Muscle of leg (tissue), 11 donors: ENCODE results near the gene POLG2. TPM values are rescaled to one million over a fixed set of nuclear protein-coding genes. Genes with fewer than 3 reads are reported as not detected.
"Not testable (repeated sequence)": the region's sequence is repeated elsewhere in the genome, so short reads cannot be mapped to it uniquely, and the experiment has no call there.

Experiments used
- DNase-seq: peaks from one replicate; pipeline ENCODE4 v3.0.0; 2013
- H3K27ac ChIP-seq: one replicate; pipeline ENCODE4 v1.5.1; 2013; ENCODE audit warnings: mild to moderate bottlenecking, low read length, control low read depth
- H3K27me3 ChIP-seq: one replicate; pipeline ENCODE4 v1.6.1; 2013; ENCODE audit warnings: low read length; ENCODE audit not compliant: control insufficient read depth, insufficient read depth
- H3K36me3 ChIP-seq: one replicate; pipeline ENCODE4 v1.6.1; 2013; ENCODE audit warnings: low read length; ENCODE audit not compliant: control insufficient read depth, insufficient read depth
- H3K4me1 ChIP-seq: one replicate; pipeline ENCODE4 v1.6.1; 2013; ENCODE audit warnings: low read length; ENCODE audit not compliant: control insufficient read depth, insufficient read depth
- H3K4me3 ChIP-seq: one replicate; pipeline ENCODE4 v1.5.1; 2013; ENCODE audit warnings: low read length, control low read depth
- H3K9me3 ChIP-seq: replicated peaks from 2 replicates; pipeline ENCODE4 v1.6.1; 2013; ENCODE audit warnings: low read depth, low read length; ENCODE audit not compliant: control insufficient read depth
- WGBS: methylation state at CpG from one replicate; pipeline ENCODE4 v1.1.5; 2013; ENCODE audit warnings: missing lambda C conversion rate; ENCODE audit not compliant: insufficient coverage; 5-methylcytosine and 5-hydroxymethylcytosine counted together
- polyA plus RNA-seq, 8 donors: library from polyadenylated mRNA; unstranded; fragments of 120-200 nt; gene quantifications; one replicate each; pipeline versions ENCODE4 v1.2.1 to v1.2.3, GENCODE V29; 2013; ENCODE audit warnings: inconsistent platforms in 1 of 8, low replicate concordance in 1 of 8; ENCODE audit not compliant: insufficient read length in 8 of 8, insufficient read depth in 1 of 8
- total RNA-seq: library from RNA; stranded (reverse); fragments of 120-200 nt; gene quantifications from one replicate; pipeline ENCODE4 v1.2.4, GENCODE V29; 2013

Gene POLG2
- total and polyA plus RNA-seq, 9 donors, result 12.9 to 28.2 (median 19.2) TPM

DNA sequence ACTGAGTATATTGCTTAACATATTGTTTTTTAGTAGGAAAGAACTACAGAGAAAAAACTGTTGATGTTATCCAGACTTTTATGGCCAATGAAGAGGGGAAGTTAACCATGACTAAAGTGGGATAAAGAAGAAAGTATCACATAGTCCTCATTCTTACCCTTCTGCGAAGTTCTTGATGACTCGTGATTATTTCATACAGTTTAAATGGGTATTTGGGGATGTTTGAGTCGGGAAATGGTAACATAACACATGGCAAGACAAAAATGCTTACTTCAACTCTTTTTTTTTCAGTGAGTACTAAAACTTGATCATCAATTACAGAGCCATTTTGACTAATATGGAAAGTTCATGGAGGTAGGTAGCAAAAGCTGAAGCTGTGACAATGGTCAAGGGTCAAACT, 4.9 kb downstream of the POLG2 start:
- no peaks in the 10 kb centered on the region for H3K27me3 ChIP-seq
- no CpG with 5 or more reads among the region's 3 CpGs for WGBS
- no peak for DNase-seq
- H3K4me1 ChIP-seq, result peaks cover 6% of the 10 kb centered on the region
- peaks cover 28% of the 10 kb centered on the region for H3K36me3 ChIP-seq
- H3K9me3 ChIP-seq, result no peaks in the 10 kb centered on the region
- H3K27ac ChIP-seq, result no peak overlapping the region
- H3K4me3 ChIP-seq, result no peak overlapping the region

DNA sequence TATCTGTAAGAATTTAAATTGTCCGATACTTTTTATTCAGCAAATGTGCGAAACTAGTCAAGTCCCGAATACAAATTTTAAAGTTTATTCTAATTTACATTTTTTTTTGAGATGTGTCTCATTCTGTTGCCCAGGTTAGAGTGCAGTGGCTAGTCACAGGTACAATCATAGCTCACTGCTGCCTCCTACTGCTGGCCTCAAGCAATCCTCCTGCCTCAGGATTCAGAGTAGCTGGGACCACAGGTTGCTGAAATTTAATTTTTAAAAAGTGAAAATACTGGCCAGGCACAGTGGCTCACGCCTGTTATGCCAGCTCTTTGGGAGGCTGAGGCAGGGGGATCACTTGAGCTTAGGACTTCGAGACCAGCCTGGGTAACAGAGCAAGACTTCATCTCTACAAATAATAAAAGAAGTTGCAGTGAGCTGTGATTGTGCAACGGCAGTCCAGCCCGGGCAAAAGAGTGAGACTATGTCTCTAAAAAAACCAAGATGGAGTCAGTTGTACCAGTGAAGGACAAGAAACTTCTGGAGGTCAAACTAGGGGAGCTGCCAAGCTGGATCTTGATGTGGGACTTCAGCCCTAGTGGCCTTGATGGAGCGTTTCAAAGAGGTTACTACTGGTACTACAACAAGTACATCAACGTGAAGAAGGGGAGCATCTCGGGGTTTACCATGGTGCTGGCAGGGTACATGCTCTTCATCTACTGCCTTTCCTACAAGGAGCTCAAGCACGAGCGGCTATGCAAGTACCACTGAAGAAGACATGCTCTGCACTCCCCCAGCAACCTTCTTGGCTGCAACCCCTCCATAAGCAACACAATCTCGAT, 5.6 kb downstream of the POLG2 start:
- peaks cover 6% of the 10 kb centered on the region for H3K4me1 ChIP-seq
- H3K36me3 ChIP-seq, result peaks cover 28% of the 10 kb centered on the region
- H3K27me3 ChIP-seq, result no peaks in the 10 kb centered on the region
- no peak overlapping the region for H3K4me3 ChIP-seq
- no peak for DNase-seq
- H3K27ac ChIP-seq, result no peak overlapping the region
- WGBS, result 95% methylated on average over 8 of the region's 13 CpGs
- H3K9me3 ChIP-seq, result no peaks in the 10 kb centered on the region

DNA sequence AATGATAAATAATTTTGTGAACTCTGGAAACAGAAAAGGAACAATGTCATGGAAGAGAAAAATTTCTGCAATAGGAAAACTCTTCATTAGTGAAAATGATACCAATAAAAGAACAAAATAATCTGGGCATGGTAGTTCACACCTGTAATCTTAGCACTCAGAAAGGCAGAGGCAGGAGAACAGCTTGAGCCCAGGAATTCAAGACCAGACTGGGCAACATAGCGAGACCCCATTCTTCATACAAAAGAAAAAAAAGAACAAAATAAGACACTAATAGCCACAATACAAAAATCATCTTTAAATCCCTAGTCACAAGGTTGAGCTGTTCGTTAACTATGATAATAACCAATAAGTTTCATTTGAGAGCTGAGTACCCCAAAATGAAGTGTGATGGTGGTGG, 8.6 kb downstream of the POLG2 start:
- H3K36me3 ChIP-seq, result peaks cover 46% of the 10 kb centered on the region
- no peaks in the 10 kb centered on the region for H3K4me1 ChIP-seq
- no peaks in the 10 kb centered on the region for H3K9me3 ChIP-seq
- no peak for DNase-seq
- H3K27me3 ChIP-seq, result no peaks in the 10 kb centered on the region
- no CpG with 5 or more reads among the region's 2 CpGs for WGBS
- no peak overlapping the region for H3K27ac ChIP-seq
- no peak overlapping the region for H3K4me3 ChIP-seq

DNA sequence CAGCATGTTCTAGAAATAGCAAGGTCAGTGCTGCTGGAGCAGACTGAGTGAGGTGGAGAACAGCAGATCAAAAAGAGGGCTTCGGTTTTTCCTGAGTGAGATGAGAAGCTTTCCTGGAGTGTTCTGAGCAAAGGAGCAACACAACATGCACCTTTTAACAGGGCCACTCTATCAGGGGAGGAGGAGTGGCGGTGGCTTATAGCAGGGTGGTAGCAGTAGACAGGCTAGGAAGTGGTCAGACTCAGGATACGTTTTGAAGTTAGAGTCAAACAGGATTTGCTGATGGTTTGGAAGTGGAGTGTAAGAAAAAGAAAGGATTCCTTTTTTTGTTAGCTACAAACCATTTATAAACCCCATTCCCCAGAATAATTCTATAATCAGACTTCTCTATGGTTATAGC, 12.5 kb downstream of the POLG2 start:
- H3K36me3 ChIP-seq, result peaks cover 46% of the 10 kb centered on the region
- H3K4me3 ChIP-seq, result no peak overlapping the region
- no peaks in the 10 kb centered on the region for H3K27me3 ChIP-seq
- no peak for DNase-seq
- H3K27ac ChIP-seq, result no peak overlapping the region
- 83% methylated on average over 1 of the region's 3 CpGs for WGBS
- H3K9me3 ChIP-seq, result no peaks in the 10 kb centered on the region
- H3K4me1 ChIP-seq, result no peaks in the 10 kb centered on the region

DNA sequence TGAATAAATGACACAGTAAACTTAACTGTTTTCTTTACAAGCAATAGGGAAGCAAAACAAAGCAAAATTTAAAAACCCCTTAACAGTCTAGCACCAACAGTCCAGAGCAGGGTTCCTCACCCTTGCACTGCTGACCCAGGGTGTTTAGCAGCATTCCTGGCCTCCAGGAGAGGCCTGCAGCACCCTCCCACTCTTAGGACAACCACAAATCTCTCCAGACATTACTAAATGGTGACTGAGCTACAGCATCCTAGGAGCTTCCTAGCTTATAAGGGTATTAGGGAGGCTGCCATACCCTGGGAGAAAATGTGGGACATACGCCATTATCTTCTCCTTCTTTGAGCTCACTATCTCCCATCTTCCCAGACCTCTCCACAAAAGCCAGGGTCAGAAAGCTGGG, 15.9 kb downstream of the POLG2 start:
- no CpG with 5 or more reads among the region's 1 CpG for WGBS
- Histone ChIP-seq H3K36me3 (peaks cover 40% of the 10 kb centered on the region), H3K4me3 (no peak overlapping the region)

DNA sequence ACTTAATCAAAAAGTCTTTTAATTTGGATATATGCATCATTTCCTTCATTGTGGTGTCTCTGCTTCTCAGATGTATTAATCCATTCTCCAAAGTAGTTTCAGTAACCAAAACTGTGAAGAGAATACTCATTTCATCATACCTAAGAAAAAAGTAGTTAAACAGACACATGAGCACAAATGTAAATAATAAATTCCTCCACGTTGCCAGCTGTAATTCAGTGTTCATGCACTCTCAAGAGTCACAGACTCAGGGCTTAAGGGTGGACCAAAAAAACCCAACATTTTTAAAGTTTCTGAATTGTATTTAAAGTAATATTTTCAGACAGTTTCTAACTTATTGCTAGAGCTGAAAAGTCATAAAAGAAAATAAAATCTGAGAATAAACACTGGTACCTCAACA, 19.0 kb downstream of the POLG2 start:
- no peaks in the 10 kb centered on the region for H3K4me1 ChIP-seq
- no peak overlapping the region for H3K27ac ChIP-seq
- H3K27me3 ChIP-seq, result no peaks in the 10 kb centered on the region
- no peaks in the 10 kb centered on the region for H3K9me3 ChIP-seq
- WGBS, result no CpG with 5 or more reads among the region's 1 CpG
- H3K36me3 ChIP-seq, result peaks cover 21% of the 10 kb centered on the region
- DNase-seq, result no peak
- H3K4me3 ChIP-seq, result no peak overlapping the region

More for the DNA sequence above, 15.9 kb downstream of the POLG2 start:
- no peak for DNase-seq
- Histone ChIP-seq H3K9me3 (no peaks in the 10 kb centered on the region), H3K27me3 (no peaks in the 10 kb centered on the region), H3K4me1 (no peaks in the 10 kb centered on the region), H3K27ac (no peak overlapping the region)

DNA sequence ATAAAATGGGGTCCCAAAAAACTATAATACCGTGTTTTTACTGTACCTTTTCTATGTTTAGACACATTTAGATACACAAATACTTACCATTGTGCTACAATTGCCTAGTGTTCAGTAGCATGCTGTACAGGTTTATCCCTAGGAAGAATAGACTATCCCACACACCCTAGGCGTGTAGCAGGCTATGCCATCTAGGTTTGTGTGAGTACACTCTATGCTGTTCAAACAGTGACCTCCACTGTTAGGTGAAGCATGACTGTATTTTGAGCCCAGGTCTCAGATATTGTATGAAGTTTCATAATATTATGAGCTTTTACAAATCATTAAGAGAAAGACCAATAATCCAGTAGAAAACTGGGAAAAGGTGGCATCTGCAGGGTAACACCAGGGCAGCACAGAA, 24.3 kb downstream of the POLG2 start:
- no peak overlapping the region for H3K4me3 ChIP-seq
- no peaks in the 10 kb centered on the region for H3K27me3 ChIP-seq
- DNase-seq, result no peak
- H3K27ac ChIP-seq, result no peak overlapping the region
- H3K9me3 ChIP-seq, result no peaks in the 10 kb centered on the region
- no CpG with 5 or more reads among the region's 2 CpGs for WGBS
- peaks cover 2% of the 10 kb centered on the region for H3K36me3 ChIP-seq
- no peaks in the 10 kb centered on the region for H3K4me1 ChIP-seq

DNA sequence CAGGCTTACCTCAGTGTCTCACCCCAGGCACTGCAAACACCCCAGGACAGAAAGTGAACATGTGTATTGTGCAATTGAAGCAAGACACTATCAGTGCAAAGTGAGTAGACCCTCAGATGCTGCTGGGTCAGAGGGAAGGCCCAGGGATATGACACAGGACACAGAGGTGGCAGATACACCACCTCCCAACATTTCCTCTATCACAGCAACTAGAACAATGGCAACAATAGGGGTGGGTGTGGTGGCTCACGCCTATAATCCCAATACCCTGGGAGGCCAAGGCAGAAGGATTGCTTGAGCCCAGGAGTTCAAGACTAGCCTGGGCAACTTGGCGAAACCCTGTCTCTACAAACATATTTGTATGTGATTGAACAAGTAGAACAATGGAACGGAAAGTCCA, 25.4 kb downstream of the POLG2 start:
- Histone ChIP-seq H3K27me3 (peaks cover 3% of the 10 kb centered on the region), H3K9me3 (peaks cover under 1% of the 10 kb centered on the region), H3K27ac (no peak overlapping the region), H3K36me3 (no peaks in the 10 kb centered on the region), H3K4me3 (no peak overlapping the region), H3K4me1 (peaks cover 2% of the 10 kb centered on the region)
- WGBS, result no CpG with 5 or more reads among the region's 3 CpGs
- no peak for DNase-seq

DNA sequence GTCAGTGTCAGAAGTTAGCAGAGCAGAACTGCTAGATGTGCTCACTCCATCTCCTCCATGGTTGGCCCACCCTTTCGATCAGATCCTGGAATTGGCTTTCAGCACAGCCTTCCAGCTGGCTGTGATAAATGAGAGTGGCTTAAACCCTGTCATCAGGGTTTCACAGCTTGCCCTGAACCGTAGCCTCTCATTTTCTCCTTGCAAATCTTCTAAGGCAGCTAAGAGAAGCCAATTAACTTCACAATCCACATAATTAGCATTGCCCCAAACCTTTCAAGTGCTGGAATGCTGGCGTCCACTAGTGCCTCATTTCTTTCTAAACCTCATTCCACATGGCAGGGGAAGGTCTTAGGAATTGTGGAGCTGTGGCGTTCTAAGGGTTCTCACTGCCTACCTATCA, 26.2 kb downstream of the POLG2 start:
- peaks cover 3% of the 10 kb centered on the region for H3K4me1 ChIP-seq
- no peaks in the 10 kb centered on the region for H3K36me3 ChIP-seq
- DNase-seq, result no peak
- H3K27me3 ChIP-seq, result peaks cover 5% of the 10 kb centered on the region
- H3K27ac ChIP-seq, result no peak overlapping the region
- 17% methylated on average over 1 of the region's 4 CpGs for WGBS
- peaks cover 2% of the 10 kb centered on the region for H3K9me3 ChIP-seq
- H3K4me3 ChIP-seq, result no peak overlapping the region

DNA sequence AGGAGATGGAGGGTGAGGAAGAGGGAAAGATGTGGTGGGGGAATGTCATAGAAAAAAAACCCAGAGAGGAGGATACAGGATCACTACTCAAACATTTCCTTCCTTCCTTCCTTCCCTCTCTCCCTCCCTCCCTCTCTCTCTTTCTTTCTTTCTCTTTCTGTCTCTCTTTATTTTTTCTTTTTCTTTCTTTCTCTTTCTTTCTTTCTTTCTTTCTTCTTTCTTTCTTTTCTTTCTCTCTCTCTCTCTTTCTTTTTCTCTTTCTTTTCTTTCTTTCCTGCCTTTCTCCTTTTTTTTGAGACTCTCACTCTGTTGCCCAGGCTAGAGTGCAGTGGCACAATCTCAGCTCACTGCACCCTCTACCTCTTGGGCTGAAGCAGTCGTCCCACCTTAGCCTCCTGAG, 30.0 kb downstream of the POLG2 start:
- H3K4me1 ChIP-seq, H3K9me3 ChIP-seq, DNase-seq, H3K27me3 ChIP-seq, H3K4me3 ChIP-seq, H3K27ac ChIP-seq, H3K36me3 ChIP-seq: not testable (repeated sequence)
- no CpG with 5 or more reads among the region's 1 CpG for WGBS
